ENCODE measurements around the gene KITLG. TPM values are rescaled to one million over a fixed set of nuclear protein-coding genes. Genes with fewer than 3 reads are reported as not detected.
"Not testable (repeated sequence)": the region's sequence is repeated elsewhere in the genome, so short reads cannot be mapped to it uniquely, and the experiment has no call there.

KITLG gene
- total RNA-seq, 1 experiment from 2014 or later = 5.4 TPM

- no peak for DNase-seq (ENCODE audit: low read depth)
Observed at GRCh38 chr12:88576866-88577265, 3.4 kb downstream of the KITLG start.

GRCh38 chr12:88575361-88575970 lies 4.8 kb downstream of the KITLG start:
- no peak for DNase-seq (ENCODE audit: low read depth)

- peak; percentile 15 for DNase-seq (ENCODE audit: low read depth)
Observed at GRCh38 chr12:88574278-88574677, 6.0 kb downstream of the KITLG start.

GRCh38 chr12:88573583-88573982 lies 6.7 kb downstream of the KITLG start:
- no peak for DNase-seq (ENCODE audit: low read depth)

GRCh38 chr12:88572781-88573549 lies 7.3 kb downstream of the KITLG start:
- no peak for DNase-seq (ENCODE audit: low read depth)

- no peak for DNase-seq (ENCODE audit: low read depth)
Observed at GRCh38 chr12:88571543-88571942, 8.7 kb downstream of the KITLG start.

- no peak for DNase-seq (ENCODE audit: low read depth)
Observed at GRCh38 chr12:88570103-88570502, 10.2 kb downstream of the KITLG start.

GRCh38 chr12:88566430-88566829 lies 13.8 kb downstream of the KITLG start:
- DNase-seq (ENCODE audit: low read depth) = peak; percentile 39

GRCh38 chr12:88562846-88563582 lies 17.3 kb downstream of the KITLG start:
- DNase-seq (ENCODE audit: low read depth) = no peak

- no peak for DNase-seq (ENCODE audit: low read depth)
Observed at GRCh38 chr12:88562151-88562550, 18.1 kb downstream of the KITLG start.

GRCh38 chr12:88559772-88560171 lies 20.5 kb downstream of the KITLG start:
- DNase-seq (ENCODE audit: low read depth) = no peak

- no peak for DNase-seq (ENCODE audit: low read depth)
Observed at GRCh38 chr12:88559199-88559598, 21.1 kb downstream of the KITLG start.

- DNase-seq (ENCODE audit: low read depth) = no peak
Observed at GRCh38 chr12:88558340-88558867, 21.9 kb downstream of the KITLG start.

GRCh38 chr12:88556213-88556774 lies 24.0 kb downstream of the KITLG start:
- DNase-seq (ENCODE audit: low read depth) = no peak

GRCh38 chr12:88553941-88554658 lies 26.2 kb downstream of the KITLG start:
- peak; percentile 50 for DNase-seq (ENCODE audit: low read depth)

- DNase-seq (ENCODE audit: low read depth) = no peak
Observed at GRCh38 chr12:88552610-88553079, 27.6 kb downstream of the KITLG start.

- DNase-seq (ENCODE audit: low read depth) = no peak
Observed at GRCh38 chr12:88549929-88550328, 30.3 kb downstream of the KITLG start.

- not testable (repeated sequence) for DNase-seq (ENCODE audit: low read depth)
Observed at GRCh38 chr12:88547949-88548348, 32.3 kb downstream of the KITLG start.

- no peak for DNase-seq (ENCODE audit: low read depth)
Observed at GRCh38 chr12:88546853-88547252, 33.4 kb downstream of the KITLG start.

- DNase-seq (ENCODE audit: low read depth) = no peak
Observed at GRCh38 chr12:88546226-88546625, 34.0 kb downstream of the KITLG start.

All from RPMI7951 (cell line).